ENCODE data around the gene ERP44.
"Not testable (repeated sequence)": the region's sequence is repeated elsewhere in the genome, so short reads cannot be mapped to it uniquely, and the experiment has no call there.

The ERP44 gene

GRCh38 chr9:100098887-100099721, at the start of gene ERP44, which contains the start of gene INVS:
Gene ERP44 (minus strand): TSS chr9:100099000. CDS start chr9:100098840, 160 bp downstream.
Gene INVS (plus strand): TSS chr9:100099243. CDS start chr9:100104522, 5,279 bp downstream.
- DNase-seq (ENCODE audit: low read depth), result peak; percentile 94

DNA sequence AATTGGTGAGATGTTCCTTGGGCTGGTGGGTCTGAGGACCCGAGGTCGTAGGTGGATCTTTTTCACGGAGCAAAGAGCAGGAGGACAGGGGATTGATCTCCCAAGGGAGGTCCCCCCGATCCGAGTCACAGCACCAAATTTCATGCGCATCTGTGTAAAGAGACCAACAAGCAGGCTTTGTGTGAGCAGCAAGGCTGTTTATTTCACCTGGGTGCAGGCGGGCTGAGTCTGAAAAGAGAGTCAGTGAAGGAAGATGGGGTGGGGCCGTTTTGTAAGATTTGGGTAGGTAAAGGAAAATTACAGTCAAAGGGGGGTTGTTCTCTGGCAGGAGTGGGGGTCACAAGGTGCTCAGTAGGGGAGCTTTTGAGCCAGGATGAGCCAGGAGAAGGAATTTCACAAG, 47.2 kb upstream of the ERP44 start:
- not testable (repeated sequence) for DNase-seq (ENCODE audit: low read depth)

- DNase-seq (ENCODE audit: low read depth), result not testable (repeated sequence)
These were observed 46.6 kb upstream of the ERP44 start for GRCh38 chr9:100145167-100145934.

DNA sequence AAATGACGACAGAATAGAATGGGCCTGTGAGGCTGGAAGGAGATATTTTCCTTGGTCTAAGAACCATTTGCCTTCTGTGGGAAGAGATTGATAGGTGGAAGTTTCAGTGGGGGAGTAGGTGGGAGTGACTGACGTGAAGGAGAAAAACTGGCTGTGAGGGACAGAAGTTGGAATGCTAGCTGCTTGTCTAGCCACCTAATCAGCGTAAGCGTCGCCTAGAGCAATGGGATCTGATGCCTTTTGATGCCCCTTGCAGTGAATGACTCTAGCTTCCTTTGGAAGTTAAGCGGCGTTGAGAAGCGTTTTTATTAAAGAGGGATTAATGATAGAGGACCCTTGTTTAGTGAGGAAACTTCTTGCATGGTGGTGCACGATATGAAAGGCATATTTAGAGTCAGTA, 43.1 kb upstream of the ERP44 start:
- DNase-seq (ENCODE audit: low read depth), result not testable (repeated sequence)

DNA sequence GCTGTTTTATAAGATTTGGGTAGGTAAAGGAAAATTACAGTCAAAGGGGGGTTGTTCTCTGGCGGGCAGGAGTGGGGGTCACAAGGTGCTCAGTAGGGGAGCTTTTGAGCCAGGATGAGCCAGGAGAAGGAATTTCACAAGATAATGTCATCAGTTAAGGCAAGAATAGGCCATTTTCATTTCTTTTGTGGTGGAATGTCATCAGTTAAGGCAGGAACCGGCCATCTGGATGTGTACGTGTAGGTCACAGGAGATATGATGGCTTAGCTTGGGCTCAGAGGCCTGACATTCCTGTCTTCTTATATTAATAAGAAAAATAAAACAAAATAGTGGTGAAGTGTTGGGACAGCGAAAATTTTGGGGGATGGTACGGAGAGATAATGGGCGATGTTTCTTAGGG, 41.5 kb upstream of the ERP44 start:
- not testable (repeated sequence) for DNase-seq (ENCODE audit: low read depth)

DNA sequence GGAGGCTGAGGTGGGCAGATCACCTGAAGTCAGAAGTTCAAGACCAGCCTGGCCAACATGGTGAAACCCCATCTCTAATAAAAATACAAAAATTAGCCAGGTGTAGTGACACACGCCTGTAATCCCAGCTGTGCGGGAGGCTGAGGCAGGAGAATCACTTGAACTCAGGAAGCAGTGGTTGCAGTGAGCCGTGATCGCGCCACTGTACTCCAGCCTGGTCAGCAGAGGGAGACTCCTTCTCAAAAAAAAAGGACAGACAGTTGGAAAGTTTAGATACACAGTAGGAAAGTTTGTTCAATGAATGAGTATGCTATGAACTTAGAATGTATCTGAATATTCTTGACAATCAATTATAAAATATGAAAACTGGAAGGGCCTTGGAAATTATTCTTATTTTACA, 38.0 kb upstream of the ERP44 start:
- not testable (repeated sequence) for DNase-seq (ENCODE audit: low read depth)

GRCh38 chr9:100134731-100135130, 35.9 kb upstream of the ERP44 start:
- DNase-seq (ENCODE audit: low read depth), result no peak

- DNase-seq (ENCODE audit: low read depth), result no peak
These were observed 33.2 kb upstream of the ERP44 start for GRCh38 chr9:100131875-100132430.

DNA sequence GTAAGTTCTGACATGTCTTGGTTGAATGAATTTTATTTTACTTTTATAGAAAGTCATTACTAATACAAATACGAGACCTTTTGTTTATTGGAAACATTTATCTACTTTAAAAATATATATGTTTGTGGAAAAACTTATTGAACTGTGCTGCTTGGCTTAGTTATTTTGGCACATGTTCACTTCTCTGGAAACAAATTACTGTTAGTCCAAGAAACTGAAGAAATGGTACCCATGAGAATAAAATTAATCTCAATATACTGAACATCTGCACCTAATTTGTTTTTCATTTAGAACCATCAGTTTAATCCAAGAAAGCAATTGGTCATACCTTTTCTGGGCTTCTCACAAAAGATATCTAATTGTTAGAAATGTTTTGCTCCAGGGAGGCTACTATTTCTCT, 32.4 kb upstream of the ERP44 start:
- no peak for DNase-seq (ENCODE audit: low read depth)

DNA sequence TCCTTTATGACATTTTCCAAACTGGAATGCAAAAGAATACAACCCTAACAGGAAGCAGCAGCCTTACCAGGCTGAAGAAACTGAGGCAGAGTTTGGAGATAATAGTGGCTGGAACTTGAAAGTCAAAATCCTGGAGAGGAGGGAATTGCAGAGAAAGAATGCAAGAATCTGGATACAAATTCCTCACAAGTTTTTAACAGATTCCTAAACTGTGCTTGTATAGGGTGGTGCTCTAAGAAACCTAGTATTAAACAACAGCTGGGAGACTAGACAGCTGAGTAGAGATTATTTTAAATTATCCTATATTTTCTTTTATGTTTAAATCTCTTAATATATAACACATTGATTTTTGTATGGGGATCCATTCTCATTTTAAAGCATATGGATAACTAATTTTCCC, 31.0 kb upstream of the ERP44 start:
- no peak for DNase-seq (ENCODE audit: low read depth)

- no peak for DNase-seq (ENCODE audit: low read depth)
These were observed 27.6 kb upstream of the ERP44 start for GRCh38 chr9:100126423-100126822.

DNA sequence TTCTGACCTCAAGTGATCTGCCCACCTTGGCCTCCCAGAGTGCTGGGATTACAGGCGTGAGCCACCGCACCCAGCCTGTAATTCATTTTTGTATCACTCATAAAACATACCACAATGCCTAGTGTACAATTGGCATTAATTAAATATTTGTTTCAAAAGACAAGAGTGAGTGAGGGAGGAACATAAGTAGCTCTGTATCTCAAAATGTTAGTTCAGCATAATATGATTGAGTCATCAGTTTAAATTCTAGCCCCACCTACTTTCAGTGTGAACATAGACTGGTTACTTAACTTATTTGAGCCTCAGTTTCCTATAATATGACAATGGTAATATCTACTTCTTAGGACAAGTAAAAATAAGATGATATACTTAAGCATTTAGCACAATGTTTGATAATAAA, 27.1 kb upstream of the ERP44 start:
- no peak for DNase-seq (ENCODE audit: low read depth)

GRCh38 chr9:100125236-100125635, 26.4 kb upstream of the ERP44 start:
- no peak for DNase-seq (ENCODE audit: low read depth)

- DNase-seq (ENCODE audit: low read depth), result no peak
These were observed 21.5 kb upstream of the ERP44 start for GRCh38 chr9:100120286-100120685.

GRCh38 chr9:100117316-100117715, 18.5 kb upstream of the ERP44 start:
- no peak for DNase-seq (ENCODE audit: low read depth)

DNA sequence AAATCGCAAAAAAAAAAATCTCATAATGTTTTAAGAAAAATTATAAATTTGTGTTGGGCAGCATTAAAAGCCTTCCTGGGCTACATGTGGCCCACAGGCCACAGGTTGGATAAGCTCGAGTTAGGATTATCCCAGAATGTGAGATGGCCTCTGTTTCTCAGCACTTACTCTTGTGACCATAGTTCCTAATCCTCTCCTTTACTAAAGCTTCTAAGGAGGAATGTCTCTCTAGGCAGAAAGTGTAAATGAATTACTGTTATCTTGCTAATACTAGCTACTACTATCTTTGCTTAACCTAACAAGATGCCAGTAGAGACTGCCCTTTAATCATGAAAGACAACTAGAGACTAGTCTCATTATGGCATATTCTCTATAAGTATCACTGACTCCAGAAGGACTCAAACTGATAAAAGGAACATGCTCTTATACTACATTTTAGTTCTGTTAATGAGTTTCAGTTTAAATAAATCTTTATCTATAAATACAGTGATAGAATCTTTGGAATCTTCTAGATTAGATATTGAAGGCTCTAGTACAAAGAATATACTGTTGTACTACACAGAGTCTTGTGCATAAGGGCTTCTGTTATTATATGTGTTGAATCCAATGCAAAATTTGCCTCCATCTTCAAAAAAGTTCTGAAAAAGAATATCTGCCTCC, 14.0 kb upstream of the ERP44 start:
- DNase-seq (ENCODE audit: low read depth), result no peak

DNA sequence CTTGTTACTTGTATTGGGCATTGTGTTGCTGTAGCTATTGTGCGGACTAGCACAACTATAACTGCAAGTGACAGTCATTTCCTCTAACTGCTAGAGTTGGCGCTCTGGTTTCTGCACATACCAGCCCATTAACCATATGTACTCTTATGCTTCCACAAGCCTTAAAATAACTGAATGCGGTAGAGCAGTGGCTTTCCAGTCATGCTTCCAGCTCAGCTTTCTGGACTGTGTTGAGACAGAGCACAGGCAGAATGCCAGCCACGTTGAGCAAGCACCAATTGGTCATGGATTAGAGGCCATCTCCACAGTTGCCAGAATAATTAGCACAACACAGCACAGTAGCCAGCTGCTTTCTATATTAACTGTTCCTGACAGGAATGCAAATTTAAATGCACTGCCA, 12.4 kb upstream of the ERP44 start:
- DNase-seq (ENCODE audit: low read depth), result no peak

DNA sequence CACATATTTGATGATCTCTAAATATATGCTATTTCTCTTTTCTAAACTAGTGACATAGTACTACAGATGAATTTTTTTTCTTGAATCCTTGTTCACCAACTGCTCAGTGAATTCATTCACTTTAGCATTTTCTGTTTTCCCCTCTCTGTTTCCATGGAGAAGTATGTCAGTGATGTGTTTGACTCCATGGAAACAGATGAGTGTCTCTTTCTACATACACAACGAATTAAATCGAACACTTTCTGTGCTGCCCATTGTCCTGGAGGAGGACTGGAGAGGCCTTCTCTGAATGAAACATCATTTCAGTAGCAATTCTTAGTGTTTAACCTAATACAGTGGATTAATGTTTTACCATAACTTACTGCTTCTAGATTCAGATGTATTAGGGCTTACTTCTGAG, 9.8 kb upstream of the ERP44 start:
- DNase-seq (ENCODE audit: low read depth), result no peak

GRCh38 chr9:100106616-100107015, 7.8 kb upstream of the ERP44 start:
- DNase-seq (ENCODE audit: low read depth), result no peak

GRCh38 chr9:100105861-100106260, 7.1 kb upstream of the ERP44 start:
- DNase-seq (ENCODE audit: low read depth), result no peak

DNA sequence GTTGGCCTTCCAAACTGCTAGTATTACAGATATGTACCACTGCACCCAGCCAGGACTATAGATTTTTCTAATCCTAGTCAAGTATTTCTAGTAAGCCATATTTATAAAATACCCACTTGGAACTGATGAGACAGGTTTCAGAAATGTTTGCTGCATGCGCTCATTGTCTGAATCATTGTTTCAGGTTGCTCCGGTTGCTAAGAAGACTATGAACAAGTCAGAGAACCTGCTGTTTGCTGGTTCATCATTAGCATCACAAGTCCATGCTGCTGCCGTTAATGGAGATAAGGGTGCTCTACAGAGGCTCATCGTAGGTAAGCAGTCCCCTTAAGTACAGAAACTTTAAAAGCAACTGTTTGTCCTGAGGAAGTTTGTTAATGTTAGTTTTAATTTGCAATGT, 5.5 kb upstream of the ERP44 start:
- DNase-seq (ENCODE audit: low read depth), result no peak

DNA sequence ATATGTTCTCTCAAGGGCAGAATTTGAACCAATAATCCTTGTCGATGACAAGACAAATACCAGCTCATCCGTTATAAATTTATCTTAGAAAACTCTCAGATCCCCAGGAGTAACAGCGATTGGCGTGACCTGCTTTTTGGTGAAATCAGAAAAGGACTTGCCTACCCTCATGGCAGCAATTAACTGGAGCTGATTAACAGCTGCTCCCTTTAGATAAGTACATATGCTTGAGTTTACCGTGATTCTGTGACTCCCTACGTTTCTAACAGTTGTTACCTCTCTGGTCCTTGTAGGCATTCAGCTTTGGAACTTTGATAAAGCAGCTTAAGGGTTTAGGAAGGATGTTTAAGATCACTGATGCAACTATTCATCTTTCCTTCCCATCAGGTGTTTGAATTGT, 2.8 kb upstream of the ERP44 start:
- DNase-seq (ENCODE audit: low read depth), result no peak

Measured in stimulated activated CD8-positive, alpha-beta memory T cell treated with anti-CD3 and anti-CD28 coated beads, Interleukin-15, amount 100 ng/mL, for 1 hour (primary cell).